ENCODE results near the gene ID1. TPM values are rescaled to one million over a fixed set of nuclear protein-coding genes. Genes with fewer than 3 reads are reported as not detected.

The ID1 gene
- total and polyA plus RNA-seq, 2 experiments from 2014 or later = 221 to 479 TPM

GRCh38 chr20:31604567-31605030 lies 490 bp upstream of the ID1 start:
- ATAC-seq (no peak), DNase-seq (ENCODE audit: low spot score) (peak; percentile 57)
- TF ChIP-seq NANOG (IDR thresholded peaks at IDR 0.05; ENCODE audit: borderline replicate concordance) (no peak), POLR2AphosphoS5 (IDR thresholded peaks at IDR 0.05; ENCODE audit: low read depth) (no peak), ZNF462 (CRISPR knock-in tag; IDR thresholded peaks at IDR 0.05) (no peak), ZNF331 (CRISPR knock-in tag; IDR thresholded peaks at IDR 0.05; ENCODE audit: low read depth) (no peak), EZH2 (IDR thresholded peaks at IDR 0.05; ENCODE audit: low read depth, unreplicated experiment) (no peak), REST (IDR thresholded peaks at IDR 0.05; ENCODE audit: unreplicated experiment) (no peak), ETS1 (IDR thresholded peaks at IDR 0.05) (no peak), EZH2phosphoT487 (IDR thresholded peaks at IDR 0.05; ENCODE audit: unreplicated experiment) (no peak), CREB1 (CRISPR knock-in tag; IDR thresholded peaks at IDR 0.05; ENCODE audit: low read depth) (no peak), JUNB (IDR thresholded peaks at IDR 0.05; ENCODE audit: unreplicated experiment) (no peak), STAT1 (IDR thresholded peaks at IDR 0.05; ENCODE audit: unreplicated experiment) (no peak), ZNF114 (CRISPR knock-in tag; IDR thresholded peaks at IDR 0.05) (no peak), CTCF (conservative IDR thresholded peaks at IDR 0.05; ENCODE audit: low read depth in 2 of 2) (no peak)
- H3K4me1 Mint-ChIP-seq = peaks cover 40% of the 10 kb centered on the region
- Histone ChIP-seq H3K4me3 (peak overlapping the region; percentile 61), H3K4me1 (ENCODE audit: insufficient read depth) (peaks cover 48% of the 10 kb centered on the region), H3K4me2 (peak overlapping the region; percentile 76), H3K36me3 (ENCODE audit: insufficient read depth) (no peaks in the 10 kb centered on the region), H4K20me1 (replicated peaks; ENCODE audit: insufficient read depth) (no peaks in the 10 kb centered on the region), H3F3A (replicated peaks; ENCODE audit: low read depth) (peaks cover 41% of the 10 kb centered on the region), H3K79me2 (replicated peaks; ENCODE audit: insufficient read depth) (peaks cover 19% of the 10 kb centered on the region), H2AFZ (no peak overlapping the region), H3K9me2 (ENCODE audit: insufficient read depth) (no peaks in the 10 kb centered on the region), H3K27ac (ENCODE audit: low read depth) (peak overlapping the region; percentile 79), H3K27me3 (ENCODE audit: insufficient read depth) (no peaks in the 10 kb centered on the region)
- H3K36me3 Mint-ChIP-seq (ENCODE audit: low read depth) = peaks cover 13% of the 10 kb centered on the region
- H3K9me3 Mint-ChIP-seq = peaks cover 5% of the 10 kb centered on the region; the same call in 1 of the 3 replicates
- peak overlapping the region; percentile 45; the same call in 1 of the 2 replicates for H3K27ac Mint-ChIP-seq
- H3K27me3 Mint-ChIP-seq (ENCODE audit: insufficient read depth, low read depth, poor library complexity) = peaks cover 53% of the 10 kb centered on the region
- peak overlapping the region; percentile 89 for H3K4me3 Mint-ChIP-seq
